Measurements from ENCODE around the gene LUZP2. TPM values are rescaled to one million over a fixed set of nuclear protein-coding genes. Genes with fewer than 3 reads are reported as not detected.

Gene LUZP2
- 0.11 and 0.46 TPM in 2 replicates for total RNA-seq (2014; rRNA removed)
- Bru-seq, nascent RNA, result percentile 26 among the genes with signal in this experiment
- BruChase-seq, experiment 1, labeled RNA remaining after a 6-hour chase, result percentile 18 among the genes with signal in this experiment
- percentile 24 among the genes with signal in this experiment for BruChase-seq, experiment 2, labeled RNA remaining after a 2-hour chase
- long read RNA-seq, partial matches to known transcripts, result 0 of 1 reads
- long read RNA-seq, other reads (novel, unspliced or antisense), result 1 of 1 reads

DNA sequence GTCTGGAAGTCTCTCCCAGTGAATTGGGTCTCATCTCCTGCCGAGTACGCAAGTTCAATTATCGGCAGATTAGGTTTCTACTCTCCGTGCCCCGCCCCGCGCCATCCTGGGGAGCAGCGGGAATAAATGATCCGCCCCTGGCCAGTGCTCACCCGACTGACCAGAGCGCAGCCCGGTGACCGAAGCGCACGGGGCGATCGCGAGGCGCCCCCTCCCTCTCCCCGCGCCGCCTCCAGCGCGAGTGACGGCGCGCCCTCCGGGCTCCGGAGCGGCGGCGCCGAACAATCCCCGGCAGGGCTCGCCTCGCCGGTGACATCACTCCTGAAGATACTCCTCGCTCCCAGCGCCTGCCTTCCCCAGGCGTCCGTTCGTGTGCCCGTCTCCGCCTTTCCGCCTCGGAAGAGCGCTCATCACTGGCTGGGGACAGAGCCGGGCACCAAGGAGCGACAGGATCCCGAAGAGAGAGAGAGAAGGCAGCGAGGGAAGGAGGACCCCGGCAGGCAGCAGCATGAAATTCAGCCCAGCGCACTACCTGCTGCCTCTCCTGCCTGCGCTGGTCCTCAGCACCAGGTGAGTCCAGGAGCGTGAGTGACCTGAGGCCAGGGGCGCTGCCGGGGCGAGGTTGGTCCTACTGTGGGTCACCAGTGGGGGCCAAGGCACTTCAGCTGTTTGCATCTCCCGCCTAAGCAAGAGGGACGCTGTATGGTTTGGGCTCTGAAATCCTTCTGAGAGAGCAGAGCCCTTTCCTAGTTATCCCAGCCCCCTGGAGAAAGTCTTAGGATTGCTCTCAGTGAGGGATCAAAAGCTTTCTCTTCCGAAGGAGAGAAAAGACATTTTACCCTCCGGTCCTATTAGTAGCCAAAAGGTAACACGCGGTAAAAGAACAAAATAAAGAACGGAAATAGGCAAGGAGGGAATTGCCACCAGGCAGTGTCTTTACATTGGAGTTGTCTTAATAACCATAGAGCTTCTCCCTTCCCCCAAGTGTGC lies at the start of gene LUZP2:
LUZP2 (plus strand) TSS at position 318 of the 990 bp plus-strand sequence.
- peak within 1 kb of the TSS; percentile 82 for H3K4me3 ChIP-seq (ENCODE audit: low read length)
- no peaks in the 10 kb centered on the region for H3K9me2 ChIP-seq (replicated peaks; ENCODE audit: low read length)
- H3K36me3 ChIP-seq (ENCODE audit: low read depth, low read length), result no peaks in the 10 kb centered on the region
- intact Hi-C loops (cut with micrococcal nuclease), result loop anchor here (5.0 to 10.0 kb wide), 2 partner anchors 1472 to 1620 kb away; no protein-coding TSS in a partner anchor
- no peaks in the 10 kb centered on the region for H3F3A ChIP-seq (ENCODE audit: low read length, unreplicated experiment)
- H3K9ac ChIP-seq (ENCODE audit: low read length), result no peak within 1 kb of the TSS
- H3K27me3 ChIP-seq (ENCODE audit: low read length), result peaks cover 18% of the 10 kb centered on the region; the same call in 1 of the 2 replicates
- ChIA-PET CTCF (interaction anchor here (0.6 kb wide), 1 partner anchor 128 kb away, joined by 3 read pairs; no protein-coding TSS in a partner anchor), POLR2A (ENCODE audit: unreplicated experiment) (no interaction called here)
- H3K4me2 ChIP-seq (ENCODE audit: low read length), result peak within 1 kb of the TSS; percentile 92
- peak within 1 kb of the TSS; percentile 91 for H2AFZ ChIP-seq (ENCODE audit: low read length)
- no peaks in the 10 kb centered on the region for H3K4me1 ChIP-seq (ENCODE audit: insufficient read depth, low read length)
- no peaks in the 10 kb centered on the region for H3K9me3 ChIP-seq (ENCODE audit: low read length)
- no peaks in the 10 kb centered on the region for H4K20me1 ChIP-seq (ENCODE audit: low read length)
- peak; percentile 84 for ATAC-seq
- H3K27ac ChIP-seq (ENCODE audit: low read length), result no peak within 1 kb of the TSS
- peak; percentile 50 for DNase-seq
- TF ChIP-seq EZH2 (IDR thresholded peaks at IDR 0.05; ENCODE audit: low read length, unreplicated experiment), result no peak
- TF ChIP-seq, protein P1, sequence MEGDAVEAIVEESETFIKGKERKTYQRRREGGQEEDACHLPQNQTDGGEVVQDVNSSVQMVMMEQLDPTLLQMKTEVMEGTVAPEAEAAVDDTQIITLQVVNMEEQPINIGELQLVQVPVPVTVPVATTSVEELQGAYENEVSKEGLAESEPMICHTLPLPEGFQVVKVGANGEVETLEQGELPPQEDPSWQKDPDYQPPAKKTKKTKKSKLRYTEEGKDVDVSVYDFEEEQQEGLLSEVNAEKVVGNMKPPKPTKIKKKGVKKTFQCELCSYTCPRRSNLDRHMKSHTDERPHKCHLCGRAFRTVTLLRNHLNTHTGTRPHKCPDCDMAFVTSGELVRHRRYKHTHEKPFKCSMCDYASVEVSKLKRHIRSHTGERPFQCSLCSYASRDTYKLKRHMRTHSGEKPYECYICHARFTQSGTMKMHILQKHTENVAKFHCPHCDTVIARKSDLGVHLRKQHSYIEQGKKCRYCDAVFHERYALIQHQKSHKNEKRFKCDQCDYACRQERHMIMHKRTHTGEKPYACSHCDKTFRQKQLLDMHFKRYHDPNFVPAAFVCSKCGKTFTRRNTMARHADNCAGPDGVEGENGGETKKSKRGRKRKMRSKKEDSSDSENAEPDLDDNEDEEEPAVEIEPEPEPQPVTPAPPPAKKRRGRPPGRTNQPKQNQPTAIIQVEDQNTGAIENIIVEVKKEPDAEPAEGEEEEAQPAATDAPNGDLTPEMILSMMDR (conservative IDR thresholded peaks at IDR 0.05; ENCODE audit: low read depth, low read length), result no peak
- TF ChIP-seq EZH2phosphoT487 (IDR thresholded peaks at IDR 0.05; ENCODE audit: borderline replicate concordance, low read length), result no peak
- no TSS peak for BruUV-seq (replicated peaks)
- no peaks in the 10 kb centered on the region for H3K79me2 ChIP-seq (ENCODE audit: low read length)

DNA sequence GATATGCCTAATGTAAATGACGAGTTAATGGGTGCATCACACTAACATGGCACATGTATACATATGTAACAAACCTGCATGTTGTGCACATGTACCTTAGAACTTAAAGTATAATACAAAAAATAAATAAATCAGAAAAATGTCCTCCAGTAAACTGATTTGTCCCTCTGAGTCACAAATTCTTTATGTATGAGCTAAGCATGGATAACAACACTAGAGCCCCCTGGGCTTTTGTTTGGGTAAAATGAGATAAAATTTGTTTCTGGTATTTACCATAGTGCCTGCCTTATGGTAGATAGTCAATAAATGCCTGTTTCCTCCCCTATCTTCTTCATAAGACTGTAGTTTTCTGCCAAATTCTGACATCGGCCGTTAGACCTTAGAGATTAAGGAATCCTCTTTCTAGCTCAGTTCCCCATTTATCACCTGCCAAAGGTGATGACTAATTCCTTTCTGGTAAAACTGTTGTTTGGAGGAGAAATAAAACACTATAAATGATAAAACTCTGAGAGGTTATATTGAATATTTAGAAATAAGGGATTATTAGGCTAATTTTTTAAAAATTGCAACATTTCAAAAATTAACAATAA lies 43.6 kb upstream of the LUZP2 start:
- Histone ChIP-seq H4K20me1 (ENCODE audit: low read length) (no peaks in the 10 kb centered on the region), H3K9me3 (ENCODE audit: low read length) (no peaks in the 10 kb centered on the region), H3K9me2 (replicated peaks; ENCODE audit: low read length) (no peaks in the 10 kb centered on the region), H2AFZ (ENCODE audit: low read length) (peak overlapping the region; percentile 43; the same call in 1 of the 2 replicates), H3K36me3 (ENCODE audit: low read depth, low read length) (no peaks in the 10 kb centered on the region), H3K79me2 (ENCODE audit: low read length) (no peaks in the 10 kb centered on the region), H3K4me2 (ENCODE audit: low read length) (peak overlapping the region; percentile 33), H3K27ac (ENCODE audit: low read length) (no peak overlapping the region), H3K4me1 (ENCODE audit: insufficient read depth, low read length) (peaks cover 8% of the 10 kb centered on the region; the same call in 1 of the 2 replicates), H3K9ac (ENCODE audit: low read length) (no peak overlapping the region), H3K27me3 (ENCODE audit: low read length) (no peaks in the 10 kb centered on the region), H3K4me3 (ENCODE audit: low read length) (no peak overlapping the region), H3F3A (ENCODE audit: low read length, unreplicated experiment) (no peaks in the 10 kb centered on the region)
- no TSS peak for BruUV-seq (replicated peaks)
- peak; percentile 46 for DNase-seq
- ATAC-seq, result peak; percentile 81
- TF ChIP-seq, protein P1 (conservative IDR thresholded peaks at IDR 0.05; ENCODE audit: low read depth, low read length), result no peak
- TF ChIP-seq EZH2phosphoT487 (IDR thresholded peaks at IDR 0.05; ENCODE audit: borderline replicate concordance, low read length) (no peak), EZH2 (IDR thresholded peaks at IDR 0.05; ENCODE audit: low read length, unreplicated experiment) (no peak)
- ChIA-PET CTCF (no interaction called here), POLR2A (ENCODE audit: unreplicated experiment) (interaction anchor here (0.6 kb wide), 2 partner anchors 761 to 1313 kb away, joined by 3 read pairs; no protein-coding TSS in a partner anchor)
- intact Hi-C loops (cut with micrococcal nuclease), result no loop called here

Data from PC-3 (cell line).